ENCODE data around the gene PCBP3.

DNA sequence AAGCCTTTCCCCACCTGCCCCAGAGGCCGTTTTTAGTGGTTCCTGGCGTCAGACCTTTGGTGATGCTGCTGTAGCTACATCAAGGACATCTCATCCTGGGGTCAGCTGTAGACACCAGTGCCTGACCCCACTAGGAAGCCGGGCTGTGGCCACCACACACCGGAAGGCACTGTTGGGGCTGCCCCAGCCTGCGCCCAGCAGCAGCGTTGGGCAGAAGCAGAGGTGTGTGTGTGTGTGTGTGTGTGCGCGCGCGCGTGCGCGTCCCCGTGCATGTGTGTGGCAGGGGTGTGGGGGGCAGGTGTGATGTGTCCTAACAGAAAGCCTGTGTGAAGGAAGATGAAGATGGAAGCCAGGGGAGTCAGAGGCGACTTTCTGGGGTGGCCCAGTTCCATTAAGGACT lies 276.1 kb downstream of the PCBP3 start:
- TF ChIP-seq, protein P1, sequence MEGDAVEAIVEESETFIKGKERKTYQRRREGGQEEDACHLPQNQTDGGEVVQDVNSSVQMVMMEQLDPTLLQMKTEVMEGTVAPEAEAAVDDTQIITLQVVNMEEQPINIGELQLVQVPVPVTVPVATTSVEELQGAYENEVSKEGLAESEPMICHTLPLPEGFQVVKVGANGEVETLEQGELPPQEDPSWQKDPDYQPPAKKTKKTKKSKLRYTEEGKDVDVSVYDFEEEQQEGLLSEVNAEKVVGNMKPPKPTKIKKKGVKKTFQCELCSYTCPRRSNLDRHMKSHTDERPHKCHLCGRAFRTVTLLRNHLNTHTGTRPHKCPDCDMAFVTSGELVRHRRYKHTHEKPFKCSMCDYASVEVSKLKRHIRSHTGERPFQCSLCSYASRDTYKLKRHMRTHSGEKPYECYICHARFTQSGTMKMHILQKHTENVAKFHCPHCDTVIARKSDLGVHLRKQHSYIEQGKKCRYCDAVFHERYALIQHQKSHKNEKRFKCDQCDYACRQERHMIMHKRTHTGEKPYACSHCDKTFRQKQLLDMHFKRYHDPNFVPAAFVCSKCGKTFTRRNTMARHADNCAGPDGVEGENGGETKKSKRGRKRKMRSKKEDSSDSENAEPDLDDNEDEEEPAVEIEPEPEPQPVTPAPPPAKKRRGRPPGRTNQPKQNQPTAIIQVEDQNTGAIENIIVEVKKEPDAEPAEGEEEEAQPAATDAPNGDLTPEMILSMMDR (IDR thresholded peaks at IDR 0.05; ENCODE audit: insufficient read depth, low read length, poor library complexity, severe bottlenecking), result no peak
- no peak for TF ChIP-seq EZH2phosphoT487 (conservative IDR thresholded peaks at IDR 0.05; ENCODE audit: low read length)

All from SU-DHL-6 (cell line).